ENCODE measurements around the gene CISH. TPM values are rescaled to one million over a fixed set of nuclear protein-coding genes. Genes with fewer than 3 reads are reported as not detected.

CISH gene
- total RNA-seq, 1 experiment from 2014 or later, result 1.7 TPM

- no peaks in the 10 kb centered on the region for H4K20me1 ChIP-seq (ENCODE audit: control insufficient read depth, insufficient read depth, insufficient read length)
- no peak overlapping the region for H3K4me2 ChIP-seq (ENCODE audit: insufficient read depth, insufficient read length, low read length)
- H3K56ac ChIP-seq (ENCODE audit: insufficient read length, low read depth, low read length), result no peak overlapping the region
- no peak overlapping the region for H2AFZ ChIP-seq (ENCODE audit: low read length)
- no peak overlapping the region for H3K14ac ChIP-seq (ENCODE audit: insufficient read depth, low read length)
- H4K8ac ChIP-seq (replicated peaks; ENCODE audit: insufficient read length, low read depth, low read length), result no peak overlapping the region
- H3T11ph ChIP-seq (ENCODE audit: low read length), result no peak overlapping the region
- no peak overlapping the region for H2BK5ac ChIP-seq (ENCODE audit: insufficient read length, low read length)
- H2BK15ac ChIP-seq (ENCODE audit: low read depth, low read length), result no peak overlapping the region
- Mint-ChIP-seq H3K27ac (peak overlapping the region in 2 of 3 experiments; percentile 17; a peak in 3 of 7 replicates), H3K36me3 (ENCODE audit: insufficient read depth in 1 of 3, low read depth in 3 of 3) (peaks cover 0 to 7% (median 4%) of the 10 kb centered on the region in 3 experiments; a peak in 4 of 7 replicates), H3K27me3 (ENCODE audit: low read depth) (peaks cover 10% of the 10 kb centered on the region), H3K4me3 (no peak overlapping the region; a peak in 1 of 5 replicates), H3K9me3 (no peaks in the 10 kb centered on the region), H3K4me1 (peaks cover 0 to 3% of the 10 kb centered on the region in 2 experiments; a peak in 2 of 4 replicates)
- H3K4me1 ChIP-seq (ENCODE audit: insufficient read depth, low read length), result no peaks in the 10 kb centered on the region
- no peak overlapping the region for H3K4ac ChIP-seq (ENCODE audit: low read depth, low read length)
- H2BK120ac ChIP-seq (ENCODE audit: low read depth, low read length, poor library complexity, severe bottlenecking), result no peak overlapping the region
- H2BK20ac ChIP-seq (ENCODE audit: low read depth, low read length, poor library complexity, severe bottlenecking), result no peak overlapping the region
- H3K18ac ChIP-seq (ENCODE audit: insufficient read length, low read depth, low read length), result no peak overlapping the region
- no peaks in the 10 kb centered on the region for H3K23me2 ChIP-seq (ENCODE audit: insufficient read length, low read depth, low read length, poor library complexity, severe bottlenecking)
- no peak for DNase-seq
- no peak overlapping the region for H3K27ac ChIP-seq (ENCODE audit: insufficient read length, low read depth, low read length)
- WGBS (ENCODE audit: extremely low coverage, insufficient read length, low lambda C conversion rate), result no CpG with 5 or more reads among the region's 2 CpGs
- TF ChIP-seq CTCF (conservative IDR thresholded peaks at IDR 0.05), result no peak
- no peak overlapping the region for H4K5ac ChIP-seq (ENCODE audit: insufficient read length, low read depth, low read length)
- no peaks in the 10 kb centered on the region for H3K9me3 ChIP-seq (ENCODE audit: control insufficient read depth, low read depth, low read length)
- no peak overlapping the region for H4K91ac ChIP-seq (ENCODE audit: insufficient read length, low read depth, low read length)
- H2AK5ac ChIP-seq (ENCODE audit: insufficient read length, low read length), result no peak overlapping the region
- H3K79me1 ChIP-seq (ENCODE audit: insufficient read depth, low read depth, low read length, poor library complexity, severe bottlenecking), result no peaks in the 10 kb centered on the region
- H3K27me3 ChIP-seq (ENCODE audit: insufficient read depth, low read length), result no peaks in the 10 kb centered on the region
- no peak overlapping the region for H2BK12ac ChIP-seq (ENCODE audit: insufficient read length, low read depth, low read length)
- no peak overlapping the region for H3K23ac ChIP-seq (ENCODE audit: insufficient read length, low read depth, low read length)
- H3K79me2 ChIP-seq (ENCODE audit: insufficient read depth, low read length), result no peaks in the 10 kb centered on the region
- H3K9ac ChIP-seq (ENCODE audit: extremely low read depth, insufficient read length, low read length), result no peak overlapping the region
Measured at GRCh38 chr3:50584391-50584790, 27.2 kb downstream of the CISH start.

All from H9 (cell line).